Left cardiac atrium (tissue), 4 donors: ENCODE results near the gene SLC44A1. TPM values are rescaled to one million over a fixed set of nuclear protein-coding genes. Genes with fewer than 3 reads are reported as not detected.
"Not testable (repeated sequence)": the region's sequence is repeated elsewhere in the genome, so short reads cannot be mapped to it uniquely, and the experiment has no call there.

Source experiments
- ATAC-seq, 2 donors: fragments of 200-7000 bp; cut with Tn5 transposase; one replicate each; pipeline ENCODE4 v1.9.1; 2020; ENCODE audit warnings: mild to moderate bottlenecking in 2 of 2, moderate library complexity in 2 of 2
- DNase-seq: peaks from one replicate; pipeline ENCODE4 v3.0.0-alpha.2; 2020
- intact Hi-C, 2 donors: fragments of 100-400 bp; cut with DNase I; formaldehyde crosslinking; loops; one replicate each; pipeline versions ENCODE4 v1.14.1 to v1.15.1; 2022 to 2023
- total RNA-seq, 2 donors: library from RNA; stranded (reverse); fragmentation: NEBNext Ultra II Directional; extraction: Animal tissue kit (Norgen Biotek cat#: 25700); gene quantifications; one replicate each; pipeline ENCODE4 v1.2.1, GENCODE V29; 2021
- donor health status: DM: no; HTN: yes; CAD: no.
- donor health status: DM: no; HTN: yes; CAD: no; lungs with severe emphysema.
- donor health status: DM: yes; HTN: yes; CAD: no.
- donor health status: Dilated cardiomyopathy.

SLC44A1 gene
- total RNA-seq, 2 donors from 2014 or later, result 16.9 to 17.3 TPM

DNA sequence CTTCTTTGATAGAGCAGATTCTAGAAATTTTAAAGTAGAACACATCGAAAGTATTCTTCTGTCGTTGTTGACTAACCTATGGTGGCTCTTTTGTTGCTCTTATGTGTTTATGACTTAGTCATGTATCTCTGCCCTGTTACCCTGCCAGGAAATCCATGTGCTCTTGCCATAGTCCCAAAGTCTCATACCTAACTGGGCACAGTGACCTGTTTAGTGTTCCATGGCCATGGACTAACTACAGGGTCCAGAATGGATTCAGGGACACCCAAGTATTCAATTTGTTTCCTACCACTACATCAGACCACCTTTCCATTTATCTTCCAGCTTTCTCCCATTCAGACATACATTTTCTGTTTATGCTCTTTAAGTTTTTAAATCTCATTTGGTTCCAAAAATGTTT lies 18.0 kb downstream of the SLC44A1 start:
- intact Hi-C loops, result no loop called here
- no peak for ATAC-seq
- DNase-seq, result no peak

DNA sequence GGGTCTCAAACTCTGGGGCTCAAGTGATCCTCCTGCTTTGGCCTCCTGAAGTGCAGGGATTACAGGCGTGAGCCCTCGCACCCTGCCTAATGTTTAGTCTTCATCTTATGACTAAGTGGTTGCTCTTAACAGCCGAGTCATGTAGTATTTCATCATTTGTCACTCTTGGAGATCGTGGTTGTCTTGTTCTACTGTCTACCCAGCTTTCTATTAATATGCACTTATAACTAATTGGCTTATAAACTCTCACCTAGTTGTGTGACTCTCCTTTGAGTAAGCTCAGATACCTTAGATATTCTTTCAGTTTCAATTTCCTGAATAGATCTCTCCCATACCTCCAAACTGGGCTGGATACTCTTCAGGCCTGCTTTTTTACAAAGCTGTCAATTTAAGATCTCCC lies 19.9 kb downstream of the SLC44A1 start:
- intact Hi-C loops, result no loop called here
- DNase-seq (no peak), ATAC-seq (no peak)

DNA sequence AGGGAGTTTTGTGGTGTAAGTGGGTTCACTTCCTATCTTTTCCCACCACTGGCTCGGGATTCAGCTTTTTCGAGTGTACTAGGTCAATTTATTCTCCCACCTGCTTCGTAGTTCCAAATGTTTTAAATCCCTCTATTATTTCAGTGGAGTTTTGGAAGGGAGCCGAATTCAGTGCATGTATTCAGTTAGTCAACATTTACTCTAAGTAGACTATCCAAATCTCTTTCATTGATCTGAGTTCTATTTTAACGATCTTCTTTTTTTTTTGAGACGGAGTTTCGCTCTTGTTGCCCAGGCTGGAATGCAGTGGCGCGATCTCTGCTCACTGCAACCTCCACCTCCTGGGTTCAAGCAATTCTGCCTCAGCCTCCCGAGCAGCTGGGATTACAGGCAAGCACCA lies 23.8 kb downstream of the SLC44A1 start:
- DNase-seq, ATAC-seq, intact Hi-C loops: not testable (repeated sequence)

DNA sequence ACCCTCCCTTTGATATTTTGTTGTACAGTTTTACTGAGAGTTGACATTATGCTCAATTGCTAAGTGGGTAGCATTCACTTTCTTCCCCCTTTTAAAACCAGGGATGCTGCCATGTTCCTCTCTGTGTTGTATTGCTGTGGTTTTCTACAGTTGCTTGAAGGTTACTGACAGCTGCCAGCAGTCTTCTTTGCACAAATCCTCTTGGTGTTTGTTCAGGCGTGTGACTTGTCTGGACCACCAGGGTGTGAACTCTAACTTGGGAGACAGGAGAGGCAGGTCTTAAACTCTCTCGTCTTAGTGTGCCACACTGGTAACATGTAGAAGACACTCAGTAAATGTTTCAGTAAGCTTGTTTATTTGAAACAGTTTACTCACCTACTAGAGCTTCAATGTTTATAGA lies 25.1 kb downstream of the SLC44A1 start:
- intact Hi-C loops, result no loop called here
- DNase-seq (no peak), ATAC-seq (no peak)

DNA sequence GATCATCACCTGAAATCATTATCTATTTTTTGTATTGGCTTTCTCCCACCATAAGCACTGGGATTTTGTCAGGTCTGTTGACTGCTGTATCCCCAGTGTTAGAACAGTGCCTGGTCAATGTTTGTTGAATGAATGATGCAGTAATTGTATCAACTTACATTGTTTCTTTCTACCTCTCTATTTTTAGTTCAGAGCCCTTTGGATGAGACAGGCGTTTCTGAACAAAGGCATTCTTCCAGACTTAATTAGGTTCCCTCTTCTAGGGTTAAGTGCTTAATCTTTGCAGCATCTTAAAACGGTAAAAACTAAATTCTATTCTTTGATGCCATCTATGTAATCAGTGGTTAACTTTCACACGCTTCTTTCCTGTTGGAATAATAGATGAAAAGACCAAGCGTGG lies 26.3 kb downstream of the SLC44A1 start:
- ATAC-seq (no peak), DNase-seq (no peak)
- intact Hi-C loops, result no loop called here

DNA sequence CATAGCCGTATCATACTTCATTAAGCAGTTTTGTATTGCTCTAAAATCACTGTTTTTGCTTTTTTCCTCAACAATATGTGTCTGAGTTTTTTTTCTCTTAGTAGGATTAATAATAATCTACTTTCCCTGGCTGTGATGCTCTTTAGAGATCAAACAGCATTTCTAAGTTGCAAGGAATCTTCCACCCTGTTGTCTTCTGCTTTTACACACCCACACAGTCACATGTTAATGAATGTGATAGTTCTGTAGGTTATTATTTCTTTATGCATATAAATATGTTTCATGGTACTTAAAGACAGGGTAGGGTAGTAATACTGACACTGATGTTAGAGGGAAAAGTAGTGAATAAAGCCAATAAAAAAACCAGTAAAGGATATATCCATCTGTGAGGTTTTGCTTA lies 29.3 kb downstream of the SLC44A1 start:
- no peak for DNase-seq
- intact Hi-C loops, result no loop called here
- ATAC-seq, result no peak

DNA sequence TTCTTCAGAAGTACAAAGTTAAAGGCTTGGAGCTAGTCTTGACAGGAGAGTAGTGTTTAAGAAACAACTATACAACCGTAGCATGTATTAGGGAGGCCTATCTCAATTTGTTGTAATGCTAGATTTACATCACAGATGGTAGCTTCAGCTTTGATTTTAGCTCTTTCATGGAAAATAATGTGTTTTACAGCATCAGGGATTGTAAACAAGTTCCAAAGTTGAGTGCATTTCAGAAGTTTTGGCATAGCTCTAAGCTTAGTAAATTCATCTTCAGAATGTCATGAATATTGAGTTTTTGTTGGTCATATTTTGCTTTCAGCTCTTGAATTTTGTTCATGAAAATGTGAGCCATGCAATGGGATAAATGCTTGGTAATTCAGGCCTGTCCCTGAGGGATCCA lies 30.7 kb downstream of the SLC44A1 start:
- DNase-seq (no peak), ATAC-seq (no peak)
- intact Hi-C loops, result no loop called here

DNA sequence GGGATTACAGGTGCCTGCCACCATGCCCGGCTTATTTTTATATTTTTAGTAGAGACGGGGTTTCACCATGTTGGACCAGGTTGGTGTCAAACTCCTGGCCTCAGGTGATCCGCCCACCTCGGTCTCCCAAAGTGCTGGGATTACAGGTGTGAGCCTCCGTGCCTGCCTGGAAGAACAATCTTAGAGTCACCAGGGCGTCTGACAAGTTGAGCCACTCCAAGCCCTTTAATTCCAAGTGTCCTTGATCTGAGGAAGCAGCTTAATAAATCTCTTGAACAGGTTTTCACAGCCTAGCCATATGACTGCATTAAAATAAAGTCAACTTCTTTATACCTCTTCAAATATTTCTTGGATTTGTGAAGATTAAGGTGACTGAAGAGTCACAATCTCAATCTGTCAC lies 31.5 kb downstream of the SLC44A1 start:
- intact Hi-C loops, result no loop called here
- no peak for DNase-seq
- no peak for ATAC-seq

DNA sequence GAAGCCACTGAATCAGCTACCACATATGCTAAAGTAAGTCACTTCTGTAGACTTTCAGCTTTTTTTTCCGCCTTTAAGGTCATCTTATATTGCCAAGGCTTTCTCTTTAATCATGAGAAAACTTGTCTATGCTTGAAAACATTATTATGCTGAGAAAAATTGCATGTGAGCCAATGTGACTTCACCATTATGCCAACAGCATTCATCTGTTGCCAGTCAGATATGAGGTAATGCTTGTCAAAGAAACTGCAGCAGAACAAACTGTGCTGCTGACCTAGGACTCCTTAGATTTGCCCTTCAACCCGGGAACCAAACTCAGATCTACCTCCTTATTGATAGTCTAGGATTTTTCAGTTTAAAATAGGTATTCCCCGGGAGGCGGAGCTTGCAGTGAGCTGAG lies 34.3 kb downstream of the SLC44A1 start:
- DNase-seq (no peak), ATAC-seq (no peak)
- intact Hi-C loops, result no loop called here

DNA sequence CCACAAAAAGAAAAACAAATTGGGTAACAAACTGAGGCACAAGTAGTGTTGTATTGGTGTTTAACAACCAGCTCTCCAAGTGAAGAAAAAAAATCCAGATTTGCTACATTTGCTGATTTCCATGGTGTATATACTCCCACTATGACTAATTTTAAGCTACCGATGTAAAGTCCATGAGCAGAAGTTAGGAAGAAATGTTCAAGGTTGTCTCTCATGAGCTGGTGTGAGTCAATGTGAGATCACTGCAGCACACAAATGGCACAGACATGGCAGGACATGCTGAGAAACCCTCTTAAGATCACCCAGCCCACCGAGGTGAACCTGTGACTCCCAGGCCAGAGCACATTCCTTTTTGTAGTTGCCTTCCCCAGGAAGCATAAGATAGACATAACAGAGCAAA lies 36.2 kb downstream of the SLC44A1 start:
- intact Hi-C loops, result no loop called here

DNA sequence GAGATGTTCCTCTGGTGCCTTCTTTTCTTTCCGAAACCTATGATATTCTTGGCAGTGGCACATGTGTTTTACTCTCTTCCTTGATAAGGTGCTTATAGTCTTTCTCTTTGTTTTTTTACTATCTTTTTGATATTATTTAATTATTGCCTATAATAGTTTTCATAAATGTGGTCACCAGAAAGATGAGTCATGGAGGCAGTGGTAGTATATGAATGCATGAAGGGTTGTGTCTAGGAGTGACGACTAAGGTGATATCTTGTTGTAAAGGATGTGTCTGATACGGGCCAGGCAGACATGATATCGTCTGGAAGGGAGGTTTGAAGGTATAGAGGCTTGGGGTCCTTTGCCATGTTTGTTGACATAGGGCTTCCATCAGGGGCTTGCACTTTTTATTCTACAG lies 36.8 kb downstream of the SLC44A1 start:
- ATAC-seq, result no peak
- intact Hi-C loops, result no loop called here
- no peak for DNase-seq

More for the DNA sequence above, 36.2 kb downstream of the SLC44A1 start:
- ATAC-seq (no peak), DNase-seq (no peak)

DNA sequence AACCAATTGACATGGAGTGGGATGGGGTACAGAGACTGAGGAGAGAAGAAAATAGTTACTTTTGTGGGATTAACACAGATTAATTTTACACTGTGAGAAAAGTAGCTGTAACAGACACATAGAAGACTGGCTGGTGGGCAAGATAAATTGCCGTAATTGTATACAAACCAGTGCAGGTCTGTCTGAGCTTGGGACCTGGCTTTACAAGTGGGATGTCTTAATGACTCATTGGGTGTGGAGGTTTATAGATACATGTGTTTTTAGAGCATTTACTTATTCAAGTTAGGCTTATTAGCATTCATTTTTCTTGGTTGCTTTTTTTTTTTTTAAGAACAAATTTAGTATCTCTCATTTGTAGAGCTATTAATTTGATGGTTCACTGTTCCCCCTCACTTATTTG lies 37.5 kb downstream of the SLC44A1 start:
- peak in 1 of 2 donors; percentile 47 for ATAC-seq
- no peak for DNase-seq
- intact Hi-C loops, result no loop called here

DNA sequence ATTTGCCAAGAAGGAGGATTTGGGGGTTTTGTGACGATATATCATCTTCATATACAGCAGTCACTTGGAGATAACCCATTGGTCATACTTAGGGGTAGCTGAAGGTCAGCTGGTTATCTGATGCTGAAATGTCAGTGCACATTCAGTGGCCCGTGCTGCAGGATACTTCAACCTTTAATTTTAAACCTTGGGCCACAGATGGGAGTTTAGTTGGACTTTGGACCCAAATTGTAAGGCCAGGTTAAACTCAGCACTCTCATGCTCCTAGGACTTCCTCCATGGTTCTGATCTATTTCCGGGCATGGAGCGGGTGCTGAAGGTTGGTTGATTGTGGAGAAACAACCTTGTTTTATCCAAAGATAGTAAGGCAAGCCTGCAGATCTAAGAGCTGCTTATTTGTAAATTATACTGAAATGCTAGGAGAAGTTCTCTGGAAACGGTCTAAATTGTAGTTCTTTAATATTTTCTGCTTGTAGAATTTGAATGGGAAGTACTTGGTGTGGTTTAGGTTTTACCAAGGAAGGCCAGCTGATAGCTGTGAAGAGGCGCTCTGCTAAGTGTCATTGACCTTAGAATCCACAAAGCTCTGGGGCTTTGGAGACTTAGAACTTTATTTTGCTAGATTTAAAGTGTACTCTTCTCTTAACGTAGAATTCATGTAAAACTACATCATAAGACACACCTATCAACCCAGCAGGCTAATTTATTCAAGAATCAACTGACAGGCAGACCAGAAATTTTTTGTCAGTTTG lies 38.6 kb downstream of the SLC44A1 start:
- DNase-seq (no peak), ATAC-seq (no peak)
- intact Hi-C loops, result no loop called here

DNA sequence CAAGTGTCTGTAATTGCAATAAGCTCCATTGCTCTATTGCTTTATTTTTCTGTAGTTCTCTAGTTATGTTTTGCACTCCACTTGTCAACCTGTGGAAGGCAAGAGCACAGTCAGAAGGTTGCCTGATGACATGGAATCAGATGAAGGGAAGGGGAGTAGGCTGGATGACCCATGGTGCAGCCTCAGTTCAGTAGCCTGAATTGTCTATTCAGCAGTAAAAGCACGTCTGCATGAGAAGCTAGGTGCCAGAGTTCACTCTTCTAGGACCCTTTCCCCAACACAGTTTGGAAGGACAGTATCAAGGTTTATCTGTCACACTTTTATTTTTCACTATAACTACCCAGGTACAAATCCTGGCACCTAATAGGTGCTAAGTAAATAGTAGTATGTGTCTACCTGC lies 39.3 kb downstream of the SLC44A1 start:
- DNase-seq (no peak), ATAC-seq (no peak)
- intact Hi-C loops, result no loop called here

DNA sequence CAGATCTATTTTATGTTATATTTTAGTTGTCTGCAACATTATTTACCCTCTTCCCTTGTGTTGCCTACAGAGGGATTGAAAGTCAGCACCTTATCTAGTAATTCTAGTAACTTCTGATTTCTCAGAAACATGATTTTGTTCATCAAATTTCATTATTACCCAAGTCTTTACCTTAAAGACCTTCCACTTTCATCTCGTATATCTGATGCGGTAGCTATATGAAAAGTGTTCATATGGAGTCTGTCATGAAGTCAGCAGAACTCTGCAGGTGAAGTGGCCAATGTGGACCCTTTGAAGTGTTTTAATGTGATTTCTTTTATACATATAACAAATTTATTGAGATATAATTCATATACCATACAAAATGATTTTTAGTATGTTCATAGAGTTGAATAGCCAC lies 40.0 kb downstream of the SLC44A1 start:
- intact Hi-C loops, result no loop called here
- ATAC-seq (no peak), DNase-seq (no peak)

DNA sequence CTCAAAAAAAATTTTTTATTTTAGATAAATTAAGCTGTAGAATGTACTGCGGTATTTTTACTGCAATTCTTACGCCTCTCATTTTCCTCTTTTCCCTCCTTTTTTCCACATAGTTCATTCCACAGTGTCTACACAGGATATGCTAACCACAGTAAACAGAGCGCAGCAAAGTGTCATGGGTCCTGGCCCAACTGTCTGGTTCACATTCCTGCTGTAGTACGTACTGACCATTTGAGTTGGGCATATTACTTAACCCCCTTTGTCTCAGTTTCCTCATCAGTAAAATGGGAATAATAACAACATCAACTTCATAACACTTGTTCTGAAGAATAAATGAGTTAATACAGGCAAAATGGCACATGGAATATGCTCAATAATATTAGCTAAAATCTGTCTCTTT lies 41.6 kb downstream of the SLC44A1 start:
- no peak for ATAC-seq
- intact Hi-C loops, result no loop called here
- no peak for DNase-seq

DNA sequence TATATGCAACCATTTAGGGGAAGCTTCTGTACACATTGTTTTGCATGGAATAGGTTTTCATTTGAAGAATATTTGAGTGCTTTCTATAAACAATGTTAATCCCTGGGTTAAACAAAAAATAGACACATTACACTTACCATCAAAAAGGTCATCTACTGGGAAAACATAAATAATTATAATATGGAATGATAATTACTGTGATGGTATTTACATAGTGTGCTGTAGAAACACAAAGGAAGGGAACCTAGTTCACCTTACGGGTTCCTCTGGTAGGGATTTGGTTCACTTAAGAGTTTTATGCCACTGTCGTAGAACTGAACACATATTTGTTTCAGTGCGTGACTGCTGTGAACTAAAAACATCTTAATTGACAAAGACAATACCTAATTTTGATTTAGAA lies 44.9 kb downstream of the SLC44A1 start:
- DNase-seq, result no peak
- intact Hi-C loops, result no loop called here
- no peak for ATAC-seq

DNA sequence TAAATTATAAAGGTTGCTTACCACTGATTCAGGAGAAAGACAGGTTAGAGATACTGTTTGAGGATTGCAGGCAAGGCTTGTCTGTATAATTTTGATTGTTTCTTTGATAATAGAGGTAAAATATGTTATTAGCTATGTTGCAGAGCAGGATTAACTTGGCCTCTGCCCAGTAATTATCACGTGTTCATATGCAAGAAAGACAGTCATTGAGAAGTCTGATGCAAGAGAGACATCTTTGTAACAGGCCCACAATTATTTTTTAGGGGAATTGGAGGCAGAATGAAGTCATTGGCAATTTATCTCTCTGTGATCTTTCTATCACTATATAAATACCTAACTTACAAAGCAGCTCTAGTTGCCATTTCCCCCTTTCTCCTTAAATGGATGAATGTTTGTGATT lies 46.0 kb downstream of the SLC44A1 start:
- no peak for ATAC-seq
- no peak for DNase-seq
- intact Hi-C loops, result no loop called here

DNA sequence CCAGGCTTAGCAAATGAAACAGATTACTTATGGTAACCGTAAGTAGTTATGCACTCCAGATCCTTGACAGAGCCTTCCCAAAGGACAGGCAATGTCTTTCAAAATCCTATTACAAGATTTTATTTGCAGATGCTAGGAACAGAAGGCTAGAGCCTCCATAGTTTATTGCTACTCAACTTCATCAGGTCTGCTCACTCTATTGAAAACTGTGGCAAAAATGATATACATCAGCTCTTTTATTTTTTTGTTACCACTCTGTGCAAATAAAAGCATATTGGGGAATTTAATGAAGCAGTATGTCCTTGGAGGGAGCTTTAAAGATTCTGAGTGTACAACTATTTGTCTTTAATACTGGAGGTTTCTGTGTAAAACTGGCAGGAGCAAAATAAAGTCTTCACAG lies 46.5 kb downstream of the SLC44A1 start:
- intact Hi-C loops, result no loop called here

DNA sequence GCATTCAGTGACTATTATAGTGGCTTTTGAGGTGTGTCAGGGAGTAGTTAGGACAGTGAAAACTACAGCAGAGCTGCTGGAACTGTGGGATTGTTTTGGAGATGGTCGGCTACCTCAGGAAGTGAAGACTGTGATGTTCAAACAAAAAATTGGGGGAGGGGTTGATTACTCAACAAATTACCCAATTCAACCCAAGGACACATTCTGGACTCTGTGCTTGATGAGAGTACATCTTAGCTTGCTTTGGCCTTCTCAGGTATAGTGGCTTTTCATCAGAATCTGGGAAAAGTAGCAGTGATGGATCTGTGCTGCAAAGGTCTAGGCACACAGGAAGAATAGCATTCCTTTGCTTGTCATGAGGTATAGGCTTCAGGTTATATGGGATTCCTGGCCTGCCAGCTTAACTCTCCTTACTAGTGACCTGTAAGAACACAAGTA lies 47.0 kb downstream of the SLC44A1 start:
- no peak for DNase-seq
- ATAC-seq, result no peak
- intact Hi-C loops, result no loop called here

More for the DNA sequence above, 46.5 kb downstream of the SLC44A1 start:
- no peak for DNase-seq
- no peak for ATAC-seq

DNA sequence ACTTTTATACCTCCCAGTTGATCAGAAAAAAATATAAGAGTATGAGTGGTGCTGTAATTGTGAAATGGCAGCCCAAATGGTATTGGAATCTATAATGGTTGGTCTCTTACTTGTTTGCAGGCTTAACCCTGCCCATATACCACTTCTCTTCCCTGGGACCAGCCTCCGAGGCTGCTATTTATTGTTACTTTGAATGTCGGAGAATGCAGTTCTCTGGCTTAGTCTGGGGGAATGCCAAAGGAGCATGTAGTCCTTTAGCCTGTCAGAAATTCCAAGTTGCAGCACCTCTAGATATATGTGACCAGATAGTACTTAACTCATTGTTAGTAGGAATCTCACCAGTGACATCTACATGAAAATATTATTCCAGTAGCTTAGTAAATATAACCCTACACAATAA lies 47.5 kb downstream of the SLC44A1 start:
- DNase-seq (no peak), ATAC-seq (no peak)
- intact Hi-C loops, result no loop called here

DNA sequence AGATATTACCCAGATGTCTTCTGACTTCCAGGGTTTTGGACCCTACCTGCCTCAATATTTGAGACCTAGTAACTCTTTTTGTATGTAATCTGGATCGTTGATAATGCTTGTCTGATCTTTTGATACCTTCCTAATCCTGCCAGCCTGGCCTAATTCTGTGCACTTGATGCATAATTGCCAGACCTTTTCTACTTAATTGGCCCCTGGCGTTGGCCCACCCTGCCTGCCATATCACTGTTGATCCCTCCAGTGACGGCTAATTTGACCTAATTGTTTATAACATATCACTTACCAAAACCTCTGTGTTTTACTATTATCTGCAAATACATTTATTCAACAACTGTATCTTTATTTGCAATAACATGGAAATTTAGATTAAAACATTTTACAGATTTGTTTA lies 49.0 kb downstream of the SLC44A1 start:
- intact Hi-C loops, result no loop called here
- DNase-seq, result no peak

More for the DNA sequence above, 49.0 kb downstream of the SLC44A1 start:
- ATAC-seq, result no peak
